Neural cell (in vitro differentiated cells): Measurements from ENCODE around the gene HMGXB4.

Experiments used
- EP300 ChIP-seq: fragments of 450-650 bp; conservative IDR thresholded peaks from 2 replicates; pipeline ENCODE4 v1.6.1; 2014; ENCODE audit warnings: antibody characterized with exemption, mild to moderate bottlenecking, moderate library complexity; ENCODE audit not compliant: poor library complexity, severe bottlenecking
- EZH2 ChIP-seq: fragments of 200-600, 300-800 bp; shearing (Covaris generic), sonication (generic); IDR thresholded peaks from 2 replicates; pipeline ENCODE4 v1.6.1; 2014; ENCODE audit warnings: antibody characterized with exemption, low read length, borderline replicate concordance, mild to moderate bottlenecking; ENCODE audit not compliant: insufficient read depth, poor library complexity, severe bottlenecking
- POLR2AphosphoS5 ChIP-seq: IDR thresholded peaks from 2 replicates; pipeline ENCODE4 v1.6.1; 2012
- TAF1 ChIP-seq: IDR thresholded peaks from 2 replicates; pipeline ENCODE4 v1.6.1; 2012; ENCODE audit warnings: low read depth
- TF ChIP-seq, protein P1 (sequence below): fragments of 450-650 bp; IDR thresholded peaks from 2 replicates; pipeline ENCODE4 v1.5.1; 2014; ENCODE audit warnings: antibody characterized with exemption, mild to moderate bottlenecking, moderate library complexity; ENCODE audit not compliant: poor library complexity, severe bottlenecking

DNA sequence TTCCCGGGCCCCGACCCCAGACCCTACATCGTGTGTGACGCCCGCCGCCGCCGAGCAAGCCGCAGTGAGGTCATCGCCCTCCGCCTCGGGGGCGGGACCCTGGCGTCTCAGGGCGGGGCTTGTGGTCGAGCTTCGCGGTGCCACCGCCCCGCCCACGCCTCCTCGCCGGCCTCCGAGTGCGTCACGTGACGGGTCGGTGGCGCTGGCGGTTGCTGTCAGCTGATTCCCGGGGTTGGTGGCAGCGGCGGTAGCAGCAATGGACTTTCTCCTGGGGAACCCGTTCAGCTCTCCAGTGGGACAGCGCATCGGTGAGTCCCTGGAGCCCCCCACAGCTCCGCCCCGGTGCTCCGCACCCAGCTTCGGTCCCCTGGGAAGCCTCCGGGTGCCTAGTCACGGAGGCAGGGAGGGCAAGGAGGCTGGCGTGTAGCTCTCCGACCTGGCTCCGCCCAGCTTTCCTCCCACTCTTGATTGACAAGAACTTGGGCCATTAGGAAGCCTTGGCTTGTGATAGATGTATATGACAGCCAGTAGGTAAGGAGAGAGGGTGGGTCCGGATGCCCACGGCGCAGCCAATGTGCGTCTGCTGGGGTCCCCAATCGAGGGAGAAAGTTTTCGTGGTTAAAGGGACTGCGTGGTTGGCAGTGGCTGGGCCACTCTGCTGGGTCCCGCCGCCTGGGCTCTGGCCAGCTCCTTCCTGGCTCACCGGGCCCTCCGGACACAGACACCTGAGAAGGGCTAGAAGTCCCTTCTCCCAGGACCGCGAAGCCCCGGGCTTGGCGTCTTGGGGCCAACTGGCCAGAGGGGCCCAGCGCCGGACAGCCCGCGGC is 42.6 kb downstream of the HMGXB4 start, which contains the start of gene TOM1:
- TF ChIP-seq, protein P1, sequence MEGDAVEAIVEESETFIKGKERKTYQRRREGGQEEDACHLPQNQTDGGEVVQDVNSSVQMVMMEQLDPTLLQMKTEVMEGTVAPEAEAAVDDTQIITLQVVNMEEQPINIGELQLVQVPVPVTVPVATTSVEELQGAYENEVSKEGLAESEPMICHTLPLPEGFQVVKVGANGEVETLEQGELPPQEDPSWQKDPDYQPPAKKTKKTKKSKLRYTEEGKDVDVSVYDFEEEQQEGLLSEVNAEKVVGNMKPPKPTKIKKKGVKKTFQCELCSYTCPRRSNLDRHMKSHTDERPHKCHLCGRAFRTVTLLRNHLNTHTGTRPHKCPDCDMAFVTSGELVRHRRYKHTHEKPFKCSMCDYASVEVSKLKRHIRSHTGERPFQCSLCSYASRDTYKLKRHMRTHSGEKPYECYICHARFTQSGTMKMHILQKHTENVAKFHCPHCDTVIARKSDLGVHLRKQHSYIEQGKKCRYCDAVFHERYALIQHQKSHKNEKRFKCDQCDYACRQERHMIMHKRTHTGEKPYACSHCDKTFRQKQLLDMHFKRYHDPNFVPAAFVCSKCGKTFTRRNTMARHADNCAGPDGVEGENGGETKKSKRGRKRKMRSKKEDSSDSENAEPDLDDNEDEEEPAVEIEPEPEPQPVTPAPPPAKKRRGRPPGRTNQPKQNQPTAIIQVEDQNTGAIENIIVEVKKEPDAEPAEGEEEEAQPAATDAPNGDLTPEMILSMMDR: no peak
- TF ChIP-seq EZH2 (no peak), POLR2AphosphoS5 (peak; percentile 56), EP300 (peak; percentile 50), TAF1 (peak; percentile 52)
